Erythroblast (primary cell): ENCODE measurements around the gene GAL3ST3.

Experiments used
- GATA1 ChIP-seq: IDR thresholded peaks from 2 replicates; pipeline ENCODE4 v1.6.1; 2011; ENCODE audit warnings: low read depth, mild to moderate bottlenecking, control low read depth, low read length, moderate library complexity
- POLR2A ChIP-seq: IDR thresholded peaks from 2 replicates; pipeline ENCODE4 v1.6.1; 2011; ENCODE audit warnings: mild to moderate bottlenecking, low read length

DNA sequence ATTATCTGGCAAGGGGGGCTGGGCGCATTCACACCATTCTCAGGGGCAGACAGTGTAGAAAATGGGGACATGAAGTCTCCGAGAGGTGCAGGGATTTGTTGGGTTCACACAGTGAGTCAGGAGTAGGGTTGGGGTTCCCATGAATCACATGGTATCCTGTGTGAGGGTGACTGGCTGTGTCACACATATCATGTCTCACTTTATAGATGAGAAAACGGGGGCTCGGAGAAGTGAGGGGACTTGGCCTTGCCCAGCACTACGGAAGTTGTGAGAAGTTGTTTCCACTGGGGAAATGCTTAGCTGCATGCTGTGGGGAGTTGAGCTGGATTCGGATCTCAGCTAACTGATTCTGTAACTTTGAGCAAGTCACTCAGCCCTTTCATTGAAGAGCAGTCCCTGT, 4.2 kb downstream of the GAL3ST3 start:
- no peak for TF ChIP-seq POLR2A
- no peak for TF ChIP-seq GATA1
